IMR-90 (cell line): Measurements from ENCODE around the gene COPS7A. TPM values are rescaled to one million over a fixed set of nuclear protein-coding genes. Genes with fewer than 3 reads are reported as not detected.

Experiments used
- ATAC-seq: fragments of 200-7000 bp; cut with Tn5 transposase; 2 replicates; pipeline ENCODE4 v1.9.1; 2020; ENCODE audit warnings: low read depth, mild to moderate bottlenecking, moderate library complexity
- BruUV-seq: library from RNA; stranded (reverse); fragments of 400-500 nt; replicated peaks from 2 replicates; lab custom pipeline; 2021; lab: Mats Ljungman, UMichigan
- CTCF ChIA-PET: fragments of 300-600 bp; formaldehyde crosslinking; extraction: SDS; loops from one replicate; lab custom pipeline; 2021; ENCODE audit warnings: antibody characterized with exemption; lab: Yijun Ruan, JAX
- POLR2A ChIA-PET: fragments of 300-600 bp; sonication (Branson Sonifier 250); formaldehyde crosslinking; loops from one replicate; lab custom pipeline; 2022; ENCODE audit warnings: antibody characterized with exemption; ENCODE audit not compliant: unreplicated experiment; lab: Charles Lee
- DNase-seq: peaks from one replicate; pipeline ENCODE4 v3.0.0; 2013
- H2AFZ ChIP-seq: replicated peaks from 2 replicates; pipeline ENCODE3; 2013; ENCODE audit warnings: low read length, mild to moderate bottlenecking; ENCODE audit not compliant: poor library complexity
- H2AK5ac ChIP-seq: 2 replicates; pipeline ENCODE4 v1.6.1; 2013; ENCODE audit warnings: low read depth, low read length, inconsistent platforms
- H2AK9ac ChIP-seq: replicated peaks from 2 replicates; pipeline ENCODE3; 2013; ENCODE audit warnings: mild to moderate bottlenecking, low read depth, low read length, moderate library complexity; ENCODE audit not compliant: poor library complexity
- H2BK120ac ChIP-seq: 2 replicates; pipeline ENCODE4 v1.6.1; 2013; ENCODE audit warnings: low read depth, low read length, inconsistent platforms
- H2BK15ac ChIP-seq: 3 replicates; pipeline ENCODE4 v1.6.1; 2013; ENCODE audit warnings: low read depth, low read length, inconsistent platforms
- H2BK20ac ChIP-seq: 2 replicates; pipeline ENCODE4 v1.6.1; 2013; ENCODE audit warnings: low read depth, mild to moderate bottlenecking, inconsistent platforms, low read length, moderate library complexity
- H2BK5ac ChIP-seq: 2 replicates; pipeline ENCODE4 v1.6.1; 2013; ENCODE audit warnings: mild to moderate bottlenecking, low read depth, low read length, inconsistent platforms; ENCODE audit not compliant: poor library complexity, severe bottlenecking
- H3K14ac ChIP-seq: replicated peaks from 2 replicates; pipeline ENCODE4 v1.6.1; 2013; ENCODE audit warnings: low read depth, low read length, inconsistent platforms
- H3K18ac ChIP-seq: 2 replicates; pipeline ENCODE4 v1.6.1; 2013; ENCODE audit warnings: low read depth, low read length, control low read depth
- H3K23ac ChIP-seq: 2 replicates; pipeline ENCODE4 v1.6.1; 2013; ENCODE audit warnings: low read depth, low read length, inconsistent platforms
- H3K27ac ChIP-seq: 2 replicates; pipeline ENCODE4 v1.5.1; 2013; ENCODE audit warnings: mild to moderate bottlenecking, control low read depth, low read length; ENCODE audit not compliant: insufficient read depth
- H3K27me3 ChIP-seq: 2 replicates; pipeline ENCODE4 v1.6.1; 2013; ENCODE audit warnings: low read length; ENCODE audit not compliant: control insufficient read depth, insufficient read depth
- H3K36me3 ChIP-seq: 2 replicates; pipeline ENCODE4 v1.6.1; 2013; ENCODE audit warnings: low read length, mixed read lengths; ENCODE audit not compliant: control insufficient read depth, insufficient read depth
- H3K4ac ChIP-seq: 2 replicates; pipeline ENCODE4 v1.6.1; 2013; ENCODE audit warnings: low read depth, low read length, inconsistent platforms
- H3K4me1 ChIP-seq: 2 replicates; pipeline ENCODE4 v1.6.1; 2013; ENCODE audit warnings: low read length, mixed read lengths; ENCODE audit not compliant: control insufficient read depth, insufficient read depth
- H3K4me2 ChIP-seq: 2 replicates; pipeline ENCODE4 v1.6.1; 2013; ENCODE audit warnings: low read depth, mild to moderate bottlenecking, control low read depth, low read length, moderate library complexity
- H3K4me3 ChIP-seq: 2 replicates; pipeline ENCODE4 v1.5.1; 2013; ENCODE audit warnings: low read depth, mild to moderate bottlenecking, control low read depth, low read length, moderate library complexity; ENCODE audit not compliant: insufficient read depth
- H3K56ac ChIP-seq: 2 replicates; pipeline ENCODE4 v1.6.1; 2013; ENCODE audit warnings: low read length, inconsistent platforms; ENCODE audit not compliant: insufficient read depth; ENCODE audit errors: extremely low read depth
- H3K79me1 ChIP-seq, 2 experiments: 2 replicates each; pipeline ENCODE4 v1.6.1; 2013; ENCODE audit warnings: low read length in 2 of 2, inconsistent platforms in 1 of 2, low read depth in 1 of 2
- H3K9ac ChIP-seq: 2 replicates; pipeline ENCODE4 v1.6.1; 2013; ENCODE audit warnings: low read depth, low read length, control low read depth
- H3K9me1 ChIP-seq: 2 replicates; pipeline ENCODE4 v1.6.1; 2013; ENCODE audit warnings: low read length, inconsistent platforms; ENCODE audit not compliant: insufficient read depth
- H3K9me3 ChIP-seq: 2 replicates; pipeline ENCODE4 v1.6.1; 2013; ENCODE audit warnings: low read length; ENCODE audit not compliant: control insufficient read depth, insufficient read depth
- H4K20me1 ChIP-seq: 2 replicates; pipeline ENCODE4 v1.6.1; 2013; ENCODE audit warnings: low read length, inconsistent platforms; ENCODE audit not compliant: insufficient read depth
- H4K5ac ChIP-seq: 2 replicates; pipeline ENCODE4 v1.6.1; 2013; ENCODE audit warnings: mild to moderate bottlenecking, low read depth, low read length, control low read depth
- H4K8ac ChIP-seq, 2 experiments: 2 replicates each; pipeline ENCODE4 v1.6.1; 2013; ENCODE audit warnings: low read depth in 2 of 2, low read length in 2 of 2, control low read depth in 1 of 2, inconsistent platforms in 1 of 2
- H4K91ac ChIP-seq: 2 replicates; pipeline ENCODE4 v1.6.1; 2013; ENCODE audit warnings: low read depth, low read length, inconsistent platforms; ENCODE audit not compliant: insufficient read depth
- BHLHE40 ChIP-seq: fragments of 150-350 bp; IDR thresholded peaks from 2 replicates; pipeline ENCODE4 v1.6.1; 2016; ENCODE audit warnings: mild to moderate bottlenecking, low read depth, low read length
- CEBPB ChIP-seq: IDR thresholded peaks from 2 replicates; pipeline ENCODE4 v1.6.1; 2012; ENCODE audit warnings: low read depth, low read length, improper control_type of control experiment
- CTCF ChIP-seq: conservative IDR thresholded peaks from 2 replicates; pipeline ENCODE4 v1.5.1; 2012; ENCODE audit warnings: mild to moderate bottlenecking, low read depth, low read length, improper control_type of control experiment
- FOS ChIP-seq: fragments of 150-350 bp; IDR thresholded peaks from 2 replicates; pipeline ENCODE4 v1.6.1; 2016; ENCODE audit warnings: low read depth, low read length
- MAFK ChIP-seq: IDR thresholded peaks from 2 replicates; pipeline ENCODE4 v1.6.1; 2012; ENCODE audit warnings: low read depth, low read length, improper control_type of control experiment
- MAZ ChIP-seq: IDR thresholded peaks from 2 replicates; pipeline ENCODE4 v1.6.1; 2012; ENCODE audit warnings: low read depth, mild to moderate bottlenecking, low read length, improper control_type of control experiment, moderate library complexity, borderline replicate concordance
- MXI1 ChIP-seq: IDR thresholded peaks from 2 replicates; pipeline ENCODE4 v1.6.1; 2012; ENCODE audit warnings: low read depth, mild to moderate bottlenecking, low read length, moderate library complexity, borderline replicate concordance
- POLR2A ChIP-seq: IDR thresholded peaks from 2 replicates; pipeline ENCODE4 v1.6.1; 2012; ENCODE audit warnings: mild to moderate bottlenecking, low read depth, low read length
- RAD21 ChIP-seq: IDR thresholded peaks from 2 replicates; pipeline ENCODE4 v1.6.1; 2012; ENCODE audit warnings: low read length, improper control_type of control experiment
- RCOR1 ChIP-seq: IDR thresholded peaks from 2 replicates; pipeline ENCODE4 v1.6.1; 2012; ENCODE audit warnings: mild to moderate bottlenecking, low read length, improper control_type of control experiment; ENCODE audit not compliant: insufficient replicate concordance
- RFX5 ChIP-seq: IDR thresholded peaks from 2 replicates; pipeline ENCODE4 v1.8.0; 2012; ENCODE audit warnings: low read depth, mild to moderate bottlenecking, low read length, moderate library complexity
- SMC3 ChIP-seq: fragments of 150-350 bp; IDR thresholded peaks from 2 replicates; pipeline ENCODE4 v1.6.1; 2016; ENCODE audit warnings: low read depth, mild to moderate bottlenecking, antibody characterized with exemption, low read length, moderate library complexity
- WGBS, 2 experiments: methylation state at CpG; one replicate each; pipeline versions ENCODE4 v1.1.5 to v1.1.7; 2013; ENCODE audit warnings: missing lambda C conversion rate in 2 of 2; ENCODE audit not compliant: insufficient read length in 1 of 2; ENCODE audit errors: extremely low coverage in 2 of 2; 5-methylcytosine and 5-hydroxymethylcytosine counted together
- dilution Hi-C: fragments of 300-500 bp; cut with HindIII; formaldehyde crosslinking; loops from one replicate; pipeline ENCODE4 v1.14.3; 2018; ENCODE audit warnings: low sequenced_read_pairs; ENCODE audit not compliant: unreplicated experiment
- in situ Hi-C: fragments of 300-500 bp; cut with MboI; formaldehyde crosslinking; loops from 3 replicates; pipeline ENCODE4 v1.14.3; 2019; ENCODE audit warnings: low sequenced_read_pairs, inconsistent platforms, mixed read lengths
- intact Hi-C: fragments of 100-400 bp; cut with micrococcal nuclease; formaldehyde crosslinking; loops from 2 replicates; pipeline ENCODE4 v1.10.0; 2022
- polyA plus RNA-seq, 3 experiments: library from polyadenylated mRNA; depleted of rRNA; stranded (reverse); fragments of >200 nt; gene quantifications; 2 replicates each; pipeline ENCODE4 v1.2.3, GENCODE V29; 2012; ENCODE audit warnings: low replicate concordance in 1 of 3
- total RNA-seq: library from RNA; depleted of rRNA; stranded (reverse); fragments of >200 nt; gene quantifications from 2 replicates; pipeline ENCODE4 v1.2.3, GENCODE V29; 2012
- TF ChIP-seq, protein P1 (sequence below): fragments of 150-350 bp; IDR thresholded peaks from 2 replicates; pipeline ENCODE4 v1.6.1; 2017; ENCODE audit warnings: mild to moderate bottlenecking, antibody characterized with exemption, low read length, low read depth
- TF ChIP-seq, protein P2 (sequence below): fragments of 150-350 bp; IDR thresholded peaks from 2 replicates; pipeline ENCODE4 v1.6.1; 2016; ENCODE audit warnings: low read depth, mild to moderate bottlenecking, low read length, moderate library complexity, borderline replicate concordance

The COPS7A gene
- total and polyA plus RNA-seq, 2 of the 4 experiments (the other 2 are of a cell fraction) = 58.8 to 135 TPM

GRCh38 chr12:6694701-6695100 is 29.1 kb upstream of the COPS7A start:
- Histone ChIP-seq H2AK9ac (no peak overlapping the region), H4K5ac (no peak overlapping the region), H3K14ac (no peak overlapping the region), H3K18ac (no peak overlapping the region), H4K20me1 (no peaks in the 10 kb centered on the region), H2BK120ac (no peak overlapping the region), H3K4me3 (no peak overlapping the region), H3K27ac (no peak overlapping the region), H2BK5ac (no peak overlapping the region), H2BK15ac (no peak overlapping the region), H3K23ac (no peak overlapping the region), H3K56ac (no peak overlapping the region), H3K27me3 (no peaks in the 10 kb centered on the region), H4K91ac (no peak overlapping the region), H2AFZ (no peak overlapping the region), H3K9me1 (no peaks in the 10 kb centered on the region), H4K8ac (no peak overlapping the region), H3K9ac (no peak overlapping the region), H3K36me3 (peaks cover 8% of the 10 kb centered on the region), H3K4ac (no peak overlapping the region), H3K4me2 (no peak overlapping the region), H3K4me1 (peaks cover 6% of the 10 kb centered on the region), H2AK5ac (no peak overlapping the region), H3K79me1 (peaks cover 13 to 24% of the 10 kb centered on the region in 2 experiments; a peak in 3 of 4 replicates), H2BK20ac (no peak overlapping the region), H3K9me3 (no peaks in the 10 kb centered on the region)
- in situ Hi-C loops = no loop called here
- 92% methylated on average over 4 of the region's 9 CpGs; no CpG with 5 or more reads in 1 of the 2 experiments for WGBS, 2 experiments
- ChIA-PET POLR2A (no interaction called here), CTCF (no interaction called here)
- ATAC-seq (no peak), DNase-seq (no peak)
- dilution Hi-C loops = no loop called here
- intact Hi-C loops = no loop called here
- TSS peak; percentile 79 for BruUV-seq
- TF ChIP-seq SMC3 (no peak), BHLHE40 (no peak), FOS (no peak), RFX5 (no peak), MAFK (no peak), CTCF (no peak), RCOR1 (no peak), POLR2A (no peak), RAD21 (no peak), MXI1 (no peak), MAZ (no peak), CEBPB (no peak)
- TF ChIP-seq, protein P1, sequence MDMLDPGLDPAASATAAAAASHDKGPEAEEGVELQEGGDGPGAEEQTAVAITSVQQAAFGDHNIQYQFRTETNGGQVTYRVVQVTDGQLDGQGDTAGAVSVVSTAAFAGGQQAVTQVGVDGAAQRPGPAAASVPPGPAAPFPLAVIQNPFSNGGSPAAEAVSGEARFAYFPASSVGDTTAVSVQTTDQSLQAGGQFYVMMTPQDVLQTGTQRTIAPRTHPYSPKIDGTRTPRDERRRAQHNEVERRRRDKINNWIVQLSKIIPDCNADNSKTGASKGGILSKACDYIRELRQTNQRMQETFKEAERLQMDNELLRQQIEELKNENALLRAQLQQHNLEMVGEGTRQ = no peak
- TF ChIP-seq, protein P2, sequence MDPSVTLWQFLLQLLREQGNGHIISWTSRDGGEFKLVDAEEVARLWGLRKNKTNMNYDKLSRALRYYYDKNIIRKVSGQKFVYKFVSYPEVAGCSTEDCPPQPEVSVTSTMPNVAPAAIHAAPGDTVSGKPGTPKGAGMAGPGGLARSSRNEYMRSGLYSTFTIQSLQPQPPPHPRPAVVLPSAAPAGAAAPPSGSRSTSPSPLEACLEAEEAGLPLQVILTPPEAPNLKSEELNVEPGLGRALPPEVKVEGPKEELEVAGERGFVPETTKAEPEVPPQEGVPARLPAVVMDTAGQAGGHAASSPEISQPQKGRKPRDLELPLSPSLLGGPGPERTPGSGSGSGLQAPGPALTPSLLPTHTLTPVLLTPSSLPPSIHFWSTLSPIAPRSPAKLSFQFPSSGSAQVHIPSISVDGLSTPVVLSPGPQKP = no peak
